Esophagus squamous epithelium (tissue), 4 donors: ENCODE measurements around the gene SETMAR.

ENCODE experiments used
- CTCF ChIP-seq, 6 experiments: fragments of 450-650 bp in 4 of 6; fragments of 200-600 bp in 2 of 6; sonication (generic) in 2 of 6; IDR thresholded peaks; one replicate each; pipeline ENCODE4 v1.5.1; 2016 to 2019; ENCODE audit warnings: antibody characterized with exemption in 6 of 6, mild to moderate bottlenecking in 4 of 6, moderate library complexity in 4 of 6
- POLR2A ChIP-seq, 4 donors: fragments of 450-650 bp; IDR thresholded peaks; one replicate each; pipeline ENCODE4 v1.6.1; 2017; ENCODE audit warnings: antibody characterized with exemption in 4 of 4, mild to moderate bottlenecking in 4 of 4, moderate library complexity in 3 of 4

DNA sequence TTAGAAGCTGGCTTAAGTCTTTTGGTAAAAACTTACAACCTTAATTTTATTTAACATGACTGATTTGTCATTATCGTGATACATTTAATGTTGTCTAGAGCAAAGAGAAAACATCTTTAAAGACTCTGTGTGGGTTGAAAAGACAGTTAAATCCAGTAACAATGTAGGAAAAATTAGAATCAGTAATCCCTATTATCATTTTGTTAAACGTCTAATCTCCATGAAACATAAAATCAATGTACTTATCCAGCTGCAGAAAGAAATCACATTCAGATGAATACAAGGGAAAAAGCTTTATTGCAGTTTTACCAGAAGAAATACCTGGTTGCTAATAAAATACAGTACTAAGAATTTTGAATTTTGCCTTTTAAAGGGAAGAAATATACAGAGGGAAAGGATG is 21.2 kb upstream of the SETMAR start:
- TF ChIP-seq CTCF (IDR thresholded peaks at IDR 0.05) (no peak), POLR2A (IDR thresholded peaks at IDR 0.05) (no peak)
